ENCODE measurements around the gene JADE2. TPM values are rescaled to one million over a fixed set of nuclear protein-coding genes. Genes with fewer than 3 reads are reported as not detected.

JADE2 gene
- total RNA-seq, 2 experiments from 2014 or later: 120 to 124 TPM

- no peak for TF ChIP-seq CTCF (IDR thresholded peaks at IDR 0.05)
- CTCF ChIA-PET: interaction anchor here (0.8 to 3.8 kb wide), 2 partner anchors 25 to 119 kb away, joined by 3 to 26 read pairs; partner anchors contain the start of gene CDKN2AIPNL
- no peaks in the 10 kb centered on the region for H3K9me3 ChIP-seq (ENCODE audit: control insufficient read depth in 1 of 2, insufficient read depth in 1 of 2, low read length in 2 of 2)
- no peak overlapping the region for H3K27ac ChIP-seq (ENCODE audit: low read depth in 1 of 2, low read length in 2 of 2)
- peak overlapping the region; percentile 99 for H3K4me3 Mint-ChIP-seq
- intact Hi-C loops (cut with DNase I, micrococcal nuclease): loop anchor here in 1 of 2 experiments (2.0 to 10.0 kb wide), 5 partner anchors 15 to 375 kb away; partner anchors contain the start of genes DDX46, PCBD2, SAR1B and SKP1
- DNase-seq (no peak), ATAC-seq (ENCODE audit: poor library complexity) (no peak)
- H3K36me3 Mint-ChIP-seq (ENCODE audit: low read depth): peaks cover 71% of the 10 kb centered on the region
- no peaks in the 10 kb centered on the region for H3K27me3 ChIP-seq (ENCODE audit: control insufficient read depth in 1 of 2, insufficient read depth in 2 of 2, low read length in 2 of 2)
- H3K4me3 ChIP-seq (ENCODE audit: low read length): no peak overlapping the region
- H3K4me1 ChIP-seq (ENCODE audit: insufficient read depth, low read length): peaks cover 72% of the 10 kb centered on the region
- POLR2A ChIA-PET: interaction anchor here (0.6 to 10.9 kb wide), 2 partner anchors 25 to 118 kb away, joined by 3 to 164 read pairs; partner anchors contain the start of gene CDKN2AIPNL
- peaks cover 26% of the 10 kb centered on the region for H3K36me3 ChIP-seq (ENCODE audit: insufficient read depth, low read length)
- peaks cover 70% of the 10 kb centered on the region for H3K4me1 Mint-ChIP-seq (ENCODE audit: low read depth)
- H3K9me3 Mint-ChIP-seq: no peaks in the 10 kb centered on the region
- H3K27ac Mint-ChIP-seq: peak overlapping the region; percentile 100
- no peaks in the 10 kb centered on the region for H3K27me3 Mint-ChIP-seq
Observed at GRCh38 chr5:134529460-134529859, 4.0 kb downstream of the JADE2 start.

GRCh38 chr5:134530301-134531077, 5.0 kb downstream of the JADE2 start:
- ChIA-PET CTCF (interaction anchor here (0.8 to 1.6 kb wide), 4 partner anchors 24 to 119 kb away, joined by 3 to 4 read pairs (median 4); partner anchors contain the start of gene CDKN2AIPNL), POLR2A (interaction anchor here (0.9 to 10.9 kb wide), 3 partner anchors 13 to 119 kb away, joined by 4 to 164 read pairs (median 8); partner anchors contain the start of gene CDKN2AIPNL)
- intact Hi-C loops (cut with DNase I, micrococcal nuclease): no loop called here
- Histone ChIP-seq H3K27ac (ENCODE audit: low read depth in 1 of 2, low read length in 2 of 2) (peak overlapping the region in 1 of 2 donors; percentile 15), H3K9me3 (ENCODE audit: control insufficient read depth in 1 of 2, insufficient read depth in 1 of 2, low read length in 2 of 2) (no peaks in the 10 kb centered on the region), H3K36me3 (ENCODE audit: insufficient read depth, low read length) (peaks cover 35% of the 10 kb centered on the region), H3K4me3 (ENCODE audit: low read length) (no peak overlapping the region), H3K27me3 (ENCODE audit: control insufficient read depth in 1 of 2, insufficient read depth in 2 of 2, low read length in 2 of 2) (no peaks in the 10 kb centered on the region), H3K4me1 (ENCODE audit: insufficient read depth, low read length) (peaks cover 83% of the 10 kb centered on the region)
- no peak for DNase-seq
- peaks cover 72% of the 10 kb centered on the region for H3K36me3 Mint-ChIP-seq (ENCODE audit: low read depth)
- no peaks in the 10 kb centered on the region for H3K27me3 Mint-ChIP-seq
- peak overlapping the region; percentile 100 for H3K27ac Mint-ChIP-seq
- H3K4me3 Mint-ChIP-seq: peak overlapping the region; percentile 99
- no peaks in the 10 kb centered on the region for H3K9me3 Mint-ChIP-seq
- peaks cover 75% of the 10 kb centered on the region for H3K4me1 Mint-ChIP-seq (ENCODE audit: low read depth)
- no peak for ATAC-seq (ENCODE audit: poor library complexity)
- no peak for TF ChIP-seq CTCF (IDR thresholded peaks at IDR 0.05)

- ChIA-PET CTCF (interaction anchor here (1.7 kb wide), 1 partner anchor 21 kb away, joined by 5 read pairs; no protein-coding TSS in a partner anchor), POLR2A (interaction anchor here (10.9 kb wide), 1 partner anchor 122 kb away, joined by 164 read pairs; the partner anchor contains the start of gene CDKN2AIPNL)
- Mint-ChIP-seq H3K4me1 (ENCODE audit: low read depth) (peaks cover 95% of the 10 kb centered on the region), H3K4me3 (peak overlapping the region; percentile 51), H3K36me3 (ENCODE audit: low read depth) (peaks cover 85% of the 10 kb centered on the region), H3K27ac (peak overlapping the region; percentile 100), H3K27me3 (no peaks in the 10 kb centered on the region), H3K9me3 (no peaks in the 10 kb centered on the region)
- Histone ChIP-seq H3K27ac (ENCODE audit: low read depth in 1 of 2, low read length in 2 of 2) (no peak overlapping the region), H3K27me3 (ENCODE audit: control insufficient read depth in 1 of 2, insufficient read depth in 2 of 2, low read length in 2 of 2) (no peaks in the 10 kb centered on the region), H3K4me3 (ENCODE audit: low read length) (no peak overlapping the region), H3K4me1 (ENCODE audit: insufficient read depth, low read length) (peaks cover 92% of the 10 kb centered on the region), H3K9me3 (ENCODE audit: control insufficient read depth in 1 of 2, insufficient read depth in 1 of 2, low read length in 2 of 2) (no peaks in the 10 kb centered on the region), H3K36me3 (ENCODE audit: insufficient read depth, low read length) (peaks cover 62% of the 10 kb centered on the region)
- ATAC-seq (ENCODE audit: poor library complexity) (no peak), DNase-seq (no peak)
- intact Hi-C loops (cut with DNase I, micrococcal nuclease): no loop called here
- TF ChIP-seq CTCF (IDR thresholded peaks at IDR 0.05): no peak
Observed at GRCh38 chr5:134533115-134533815, 7.8 kb downstream of the JADE2 start.
